ENCODE results near the gene BTBD9. TPM values are rescaled to one million over a fixed set of nuclear protein-coding genes. Genes with fewer than 3 reads are reported as not detected.
A peak's percentile ranks its signal among the peaks of the same experiment; 100 is the strongest.

The BTBD9 gene
- total and polyA plus RNA-seq, 2 of the 13 experiments (the other 11 are each of a cell fraction or from before 2014, with no cell fraction given), result 1.2 to 3.0 TPM

GRCh38 chr6:38676236-38676973 lies 36.7 kb upstream of the BTBD9 start:
- H3K9me3 ChIP-seq (ENCODE audit: low read length), result no peaks in the 10 kb centered on the region
- intact Hi-C loops (cut with micrococcal nuclease; ENCODE audit: unreplicated experiment), result no loop called here
- H3K27ac ChIP-seq (ENCODE audit: extremely low read length, insufficient read depth, low read length), result no peak overlapping the region
- no peak for ATAC-seq
- ChIA-PET CTCF (ENCODE audit: low intra/inter-chr PET ratio, low total read pairs) (no interaction called here), POLR2A (no interaction called here)
- TSS peak; percentile 51 for BruUV-seq (replicated peaks)
- no peak overlapping the region for H3K4me3 ChIP-seq (replicated peaks in 1 of 3; ENCODE audit: insufficient read depth in 1 of 3, low read depth in 2 of 3, low read length in 3 of 3)
- no peak for DNase-seq (ENCODE audit: low spot score)
- H4K20me1 ChIP-seq (ENCODE audit: insufficient read depth, low read length), result no peaks in the 10 kb centered on the region
- peaks cover 10 to 44% of the 10 kb centered on the region in 2 experiments for H3K36me3 ChIP-seq (replicated peaks in 1 of 2; ENCODE audit: control insufficient read depth in 1 of 2, insufficient read depth in 2 of 2, low read length in 2 of 2)
- H3K79me2 ChIP-seq (ENCODE audit: insufficient read depth, low read length), result no peaks in the 10 kb centered on the region
- no peak overlapping the region for H3K4me2 ChIP-seq (ENCODE audit: low read depth, low read length)
- no peak overlapping the region for H2AFZ ChIP-seq (ENCODE audit: low read length)
- H3K9ac ChIP-seq (ENCODE audit: insufficient read depth, low read depth, low read length), result no peak overlapping the region
- no peak for FAIRE-seq
- 99% methylated on average over 2 of the region's 2 CpGs for WGBS (ENCODE audit: low lambda C conversion rate)
- H3K4me1 ChIP-seq (ENCODE audit: insufficient read depth, low read length), result no peaks in the 10 kb centered on the region
- no peaks in the 10 kb centered on the region for H3K27me3 ChIP-seq (ENCODE audit: control insufficient read depth in 1 of 2, insufficient read depth in 2 of 2, low read length in 2 of 2)
- in situ Hi-C loops (cut with HindIII; ENCODE audit: extremely low pct_ligation_motif_present, low pct_unique_long_range_greater_than_20kb), result no loop called here
- TF ChIP-seq, protein P1, sequence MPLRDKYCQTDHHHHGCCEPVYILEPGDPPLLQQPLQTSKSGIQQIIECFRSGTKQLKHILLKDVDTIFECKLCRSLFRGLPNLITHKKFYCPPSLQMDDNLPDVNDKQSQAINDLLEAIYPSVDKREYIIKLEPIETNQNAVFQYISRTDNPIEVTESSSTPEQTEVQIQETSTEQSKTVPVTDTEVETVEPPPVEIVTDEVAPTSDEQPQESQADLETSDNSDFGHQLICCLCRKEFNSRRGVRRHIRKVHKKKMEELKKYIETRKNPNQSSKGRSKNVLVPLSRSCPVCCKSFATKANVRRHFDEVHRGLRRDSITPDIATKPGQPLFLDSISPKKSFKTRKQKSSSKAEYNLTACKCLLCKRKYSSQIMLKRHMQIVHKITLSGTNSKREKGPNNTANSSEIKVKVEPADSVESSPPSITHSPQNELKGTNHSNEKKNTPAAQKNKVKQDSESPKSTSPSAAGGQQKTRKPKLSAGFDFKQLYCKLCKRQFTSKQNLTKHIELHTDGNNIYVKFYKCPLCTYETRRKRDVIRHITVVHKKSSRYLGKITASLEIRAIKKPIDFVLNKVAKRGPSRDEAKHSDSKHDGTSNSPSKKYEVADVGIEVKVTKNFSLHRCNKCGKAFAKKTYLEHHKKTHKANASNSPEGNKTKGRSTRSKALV (CRISPR knock-in tag; IDR thresholded peaks at IDR 0.05), result no peak
- TF ChIP-seq, protein P2, sequence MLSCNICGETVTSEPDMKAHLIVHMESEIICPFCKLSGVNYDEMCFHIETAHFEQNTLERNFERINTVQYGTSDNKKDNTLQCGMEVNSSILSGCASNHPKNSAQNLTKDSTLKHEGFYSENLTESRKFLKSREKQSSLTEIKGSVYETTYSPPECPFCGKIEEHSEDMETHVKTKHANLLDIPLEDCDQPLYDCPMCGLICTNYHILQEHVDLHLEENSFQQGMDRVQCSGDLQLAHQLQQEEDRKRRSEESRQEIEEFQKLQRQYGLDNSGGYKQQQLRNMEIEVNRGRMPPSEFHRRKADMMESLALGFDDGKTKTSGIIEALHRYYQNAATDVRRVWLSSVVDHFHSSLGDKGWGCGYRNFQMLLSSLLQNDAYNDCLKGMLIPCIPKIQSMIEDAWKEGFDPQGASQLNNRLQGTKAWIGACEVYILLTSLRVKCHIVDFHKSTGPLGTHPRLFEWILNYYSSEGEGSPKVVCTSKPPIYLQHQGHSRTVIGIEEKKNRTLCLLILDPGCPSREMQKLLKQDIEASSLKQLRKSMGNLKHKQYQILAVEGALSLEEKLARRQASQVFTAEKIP (CRISPR knock-in tag; IDR thresholded peaks at IDR 0.05; ENCODE audit: borderline replicate concordance), result no peak
- no peak for TF ChIP-seq ZNF556 (CRISPR knock-in tag; IDR thresholded peaks at IDR 0.05; ENCODE audit: borderline replicate concordance)
- no peak for TF ChIP-seq GLI4 (CRISPR knock-in tag; IDR thresholded peaks at IDR 0.05; ENCODE audit: borderline replicate concordance)
- no peak for TF ChIP-seq ZNF597 (CRISPR knock-in tag; IDR thresholded peaks at IDR 0.05)
- TF ChIP-seq, protein P3, sequence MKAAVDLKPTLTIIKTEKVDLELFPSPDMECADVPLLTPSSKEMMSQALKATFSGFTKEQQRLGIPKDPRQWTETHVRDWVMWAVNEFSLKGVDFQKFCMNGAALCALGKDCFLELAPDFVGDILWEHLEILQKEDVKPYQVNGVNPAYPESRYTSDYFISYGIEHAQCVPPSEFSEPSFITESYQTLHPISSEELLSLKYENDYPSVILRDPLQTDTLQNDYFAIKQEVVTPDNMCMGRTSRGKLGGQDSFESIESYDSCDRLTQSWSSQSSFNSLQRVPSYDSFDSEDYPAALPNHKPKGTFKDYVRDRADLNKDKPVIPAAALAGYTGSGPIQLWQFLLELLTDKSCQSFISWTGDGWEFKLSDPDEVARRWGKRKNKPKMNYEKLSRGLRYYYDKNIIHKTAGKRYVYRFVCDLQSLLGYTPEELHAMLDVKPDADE (CRISPR knock-in tag; IDR thresholded peaks at IDR 0.05), result no peak
- TF ChIP-seq ZNF749 (CRISPR knock-in tag; IDR thresholded peaks at IDR 0.05; ENCODE audit: borderline replicate concordance), result no peak
- TF ChIP-seq HDAC2 (CRISPR knock-in tag; IDR thresholded peaks at IDR 0.05), result no peak
- TF ChIP-seq, protein P4, sequence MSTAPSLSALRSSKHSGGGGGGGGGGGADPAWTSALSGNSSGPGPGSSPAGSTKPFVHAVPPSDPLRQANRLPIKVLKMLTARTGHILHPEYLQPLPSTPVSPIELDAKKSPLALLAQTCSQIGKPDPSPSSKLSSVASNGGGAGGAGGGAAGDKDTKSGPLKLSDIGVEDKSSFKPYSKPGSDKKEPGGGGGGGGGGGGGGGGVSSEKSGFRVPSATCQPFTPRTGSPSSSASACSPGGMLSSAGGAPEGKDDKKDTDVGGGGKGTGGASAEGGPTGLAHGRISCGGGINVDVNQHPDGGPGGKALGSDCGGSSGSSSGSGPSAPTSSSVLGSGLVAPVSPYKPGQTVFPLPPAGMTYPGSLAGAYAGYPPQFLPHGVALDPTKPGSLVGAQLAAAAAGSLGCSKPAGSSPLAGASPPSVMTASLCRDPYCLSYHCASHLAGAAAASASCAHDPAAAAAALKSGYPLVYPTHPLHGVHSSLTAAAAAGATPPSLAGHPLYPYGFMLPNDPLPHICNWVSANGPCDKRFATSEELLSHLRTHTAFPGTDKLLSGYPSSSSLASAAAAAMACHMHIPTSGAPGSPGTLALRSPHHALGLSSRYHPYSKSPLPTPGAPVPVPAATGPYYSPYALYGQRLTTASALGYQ (CRISPR knock-in tag; IDR thresholded peaks at IDR 0.05), result no peak
- TF ChIP-seq GMEB1 (CRISPR knock-in tag; IDR thresholded peaks at IDR 0.05; ENCODE audit: borderline replicate concordance), result no peak
- no peak for TF ChIP-seq STAG1 (CRISPR knock-in tag; IDR thresholded peaks at IDR 0.05)
- TF ChIP-seq ZNF468 (CRISPR knock-in tag; IDR thresholded peaks at IDR 0.05), result no peak
